H9 (cell line): ENCODE measurements around the gene TTN. TPM values are rescaled to one million over a fixed set of nuclear protein-coding genes. Genes with fewer than 3 reads are reported as not detected.

Experiments used
- DNase-seq: peaks from one replicate; pipeline ENCODE4 v3.0.0-alpha.2; 2017
- H2AFZ ChIP-seq: one replicate; pipeline ENCODE4 v1.6.1; 2013; ENCODE audit warnings: mild to moderate bottlenecking, low read length, control low read depth, moderate library complexity
- H2AK5ac ChIP-seq: 2 replicates; pipeline ENCODE4 v1.6.1; 2013; ENCODE audit warnings: low read length, control low read depth, mixed read lengths; ENCODE audit not compliant: insufficient read length
- H2BK120ac ChIP-seq: one replicate; pipeline ENCODE4 v1.6.1; 2013; ENCODE audit warnings: low read depth, mild to moderate bottlenecking, low read length, control low read depth, inconsistent platforms; ENCODE audit not compliant: poor library complexity, severe bottlenecking
- H2BK12ac ChIP-seq: 2 replicates; pipeline ENCODE4 v1.6.1; 2013; ENCODE audit warnings: low read length, control low read depth, mixed read lengths, low read depth; ENCODE audit not compliant: insufficient read length
- H2BK15ac ChIP-seq: 2 replicates; pipeline ENCODE4 v1.6.1; 2013; ENCODE audit warnings: low read depth, low read length, control low read depth
- H2BK20ac ChIP-seq: one replicate; pipeline ENCODE4 v1.6.1; 2013; ENCODE audit warnings: low read depth, mild to moderate bottlenecking, low read length, control low read depth, inconsistent platforms; ENCODE audit not compliant: poor library complexity, severe bottlenecking
- H2BK5ac ChIP-seq: 2 replicates; pipeline ENCODE4 v1.6.1; 2013; ENCODE audit warnings: low read length, control low read depth, mixed read lengths; ENCODE audit not compliant: insufficient read length
- H3K14ac ChIP-seq: 2 replicates; pipeline ENCODE4 v1.6.1; 2013; ENCODE audit warnings: low read length, control low read depth; ENCODE audit not compliant: insufficient read depth
- H3K18ac ChIP-seq: 2 replicates; pipeline ENCODE4 v1.6.1; 2013; ENCODE audit warnings: low read depth, mild to moderate bottlenecking, mixed read lengths, low read length, control low read depth; ENCODE audit not compliant: insufficient read length
- H3K23ac ChIP-seq: 2 replicates; pipeline ENCODE4 v1.6.1; 2013; ENCODE audit warnings: low read length, control low read depth, mixed read lengths, low read depth; ENCODE audit not compliant: insufficient read length
- H3K23me2 ChIP-seq: 2 replicates; pipeline ENCODE4 v1.6.1; 2013; ENCODE audit warnings: low read depth, mild to moderate bottlenecking, mixed read lengths, low read length, control low read depth; ENCODE audit not compliant: insufficient read length, poor library complexity, severe bottlenecking
- H3K27ac ChIP-seq: 2 replicates; pipeline ENCODE4 v1.5.1; 2013; ENCODE audit warnings: low read length, control low read depth, mixed read lengths, low read depth; ENCODE audit not compliant: insufficient read length
- H3K27me3 ChIP-seq: 2 replicates; pipeline ENCODE4 v1.6.1; 2013; ENCODE audit warnings: low read length, control low read depth, inconsistent platforms; ENCODE audit not compliant: insufficient read depth
- H3K4ac ChIP-seq: 2 replicates; pipeline ENCODE4 v1.6.1; 2013; ENCODE audit warnings: low read depth, mild to moderate bottlenecking, control low read depth, inconsistent platforms, low read length, moderate library complexity
- H3K4me1 ChIP-seq: 2 replicates; pipeline ENCODE4 v1.6.1; 2013; ENCODE audit warnings: low read length, control low read depth, inconsistent platforms; ENCODE audit not compliant: insufficient read depth
- H3K4me2 ChIP-seq: 2 replicates; pipeline ENCODE4 v1.6.1; 2013; ENCODE audit warnings: low read length, control low read depth, mixed read lengths; ENCODE audit not compliant: insufficient read length, insufficient read depth
- H3K56ac ChIP-seq: 2 replicates; pipeline ENCODE4 v1.6.1; 2013; ENCODE audit warnings: low read depth, mild to moderate bottlenecking, mixed read lengths, low read length, control low read depth; ENCODE audit not compliant: insufficient read length
- H3K79me1 ChIP-seq: 2 replicates; pipeline ENCODE4 v1.6.1; 2013; ENCODE audit warnings: low read depth, mild to moderate bottlenecking, moderate library complexity, low read length, control low read depth, inconsistent platforms; ENCODE audit not compliant: insufficient read depth, poor library complexity, severe bottlenecking
- H3K79me2 ChIP-seq: 2 replicates; pipeline ENCODE4 v1.6.1; 2013; ENCODE audit warnings: low read length, control low read depth, inconsistent platforms; ENCODE audit not compliant: insufficient read depth
- H3K9ac ChIP-seq: 2 replicates; pipeline ENCODE4 v1.6.1; 2013; ENCODE audit warnings: low read length, control low read depth, mixed read lengths; ENCODE audit not compliant: insufficient read length; ENCODE audit errors: extremely low read depth
- H3K9me3 ChIP-seq: one replicate; pipeline ENCODE4 v1.6.1; 2013; ENCODE audit warnings: low read depth, low read length, inconsistent platforms; ENCODE audit not compliant: control insufficient read depth
- H3T11ph ChIP-seq: one replicate; pipeline ENCODE4 v1.6.1; 2013; ENCODE audit warnings: mild to moderate bottlenecking, low read length, control low read depth, inconsistent platforms
- H4K20me1 ChIP-seq: one replicate; pipeline ENCODE4 v1.6.1; 2013; ENCODE audit not compliant: control insufficient read depth, insufficient read length, insufficient read depth
- H4K5ac ChIP-seq: 2 replicates; pipeline ENCODE4 v1.6.1; 2013; ENCODE audit warnings: low read depth, mild to moderate bottlenecking, mixed read lengths, low read length, control low read depth; ENCODE audit not compliant: insufficient read length
- H4K8ac ChIP-seq: replicated peaks from 2 replicates; pipeline ENCODE4 v1.6.1; 2013; ENCODE audit warnings: low read length, control low read depth, mixed read lengths, low read depth; ENCODE audit not compliant: insufficient read length
- H4K91ac ChIP-seq: 2 replicates; pipeline ENCODE4 v1.6.1; 2013; ENCODE audit warnings: low read depth, mild to moderate bottlenecking, moderate library complexity, mixed read lengths, low read length, control low read depth; ENCODE audit not compliant: insufficient read length
- H3K27ac Mint-ChIP-seq, 3 experiments: 2 replicates in 2 of 3; 3 replicates in 1 of 3; pipeline ENCODE4 v1.8.0; 2020 to 2021; ENCODE audit warnings: mixed read lengths in 3 of 3, mild to moderate bottlenecking in 1 of 3, moderate library complexity in 1 of 3
- H3K27me3 Mint-ChIP-seq: 2 replicates; pipeline ENCODE4 v1.8.0; 2021; ENCODE audit warnings: low read depth, mild to moderate bottlenecking, moderate library complexity, mixed read lengths
- H3K36me3 Mint-ChIP-seq, 3 experiments: 2 replicates in 2 of 3; 3 replicates in 1 of 3; pipeline ENCODE4 v1.8.0; 2020 to 2021; ENCODE audit warnings: low read depth in 3 of 3, mixed read lengths in 3 of 3; ENCODE audit not compliant: insufficient read depth in 1 of 3
- H3K4me1 Mint-ChIP-seq, 2 experiments: 2 replicates each; pipeline ENCODE4 v1.8.0; 2020; ENCODE audit warnings: mixed read lengths in 2 of 2
- H3K4me3 Mint-ChIP-seq, 2 experiments: 2 replicates in 1 of 2; 3 replicates in 1 of 2; pipeline ENCODE4 v1.8.0; 2020 to 2021; ENCODE audit warnings: mild to moderate bottlenecking in 2 of 2, mixed read lengths in 2 of 2, moderate library complexity in 1 of 2
- H3K9me3 Mint-ChIP-seq, 2 experiments: 2 replicates in 1 of 2; 3 replicates in 1 of 2; pipeline ENCODE4 v1.8.0; 2020; ENCODE audit warnings: mild to moderate bottlenecking in 2 of 2, mixed read lengths in 2 of 2, moderate library complexity in 1 of 2
- WGBS: extraction: QIAGEN DNeasy Blood & Tissue Kit; methylation state at CpG from one replicate; pipeline ENCODE4 v1.1.7; 2013; ENCODE audit warnings: missing lambda C conversion rate, low lambda C conversion rate, mixed read lengths; ENCODE audit not compliant: insufficient read length; ENCODE audit errors: extremely low coverage; 5-methylcytosine and 5-hydroxymethylcytosine counted together
- total RNA-seq: library from RNA; stranded (reverse); gene quantifications from 2 replicates; pipeline ENCODE4 v1.2.1, GENCODE V29; 2021
- TF ChIP-seq, protein P1 (sequence below): fragments of 200-600 bp; sonication (generic); conservative IDR thresholded peaks from 3 replicates; pipeline ENCODE4 v1.8.0; 2021; ENCODE audit warnings: antibody characterized with exemption, mild to moderate bottlenecking

TTN gene
- total RNA-seq, 1 experiment from 2014 or later: 0.70 TPM

DNA sequence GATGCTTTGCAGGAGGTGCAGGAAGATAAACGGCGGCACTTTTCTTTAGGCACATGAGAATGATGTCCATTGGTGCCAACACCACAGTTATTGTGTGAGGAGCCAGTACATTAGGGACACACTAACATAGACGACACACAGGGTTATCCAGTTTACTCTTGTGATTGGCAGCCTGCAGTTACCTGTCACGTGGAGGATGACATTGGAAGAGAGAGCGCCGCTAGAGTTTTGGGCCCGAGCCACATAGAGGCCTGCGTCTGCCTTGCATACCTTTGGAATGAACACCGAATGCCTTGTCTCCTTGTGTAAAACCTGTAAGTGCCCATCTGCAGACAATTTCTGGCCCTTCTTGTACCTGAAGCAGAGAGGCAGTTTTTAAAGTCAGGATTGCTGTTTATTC lies 26.9 kb upstream of the TTN start:
- DNase-seq: no peak
- Histone ChIP-seq H4K8ac (no peak overlapping the region), H2AK5ac (no peak overlapping the region), H3K4me2 (no peak overlapping the region), H4K91ac (no peak overlapping the region), H3K9me3 (no peaks in the 10 kb centered on the region), H3K79me2 (no peaks in the 10 kb centered on the region), H3K14ac (no peak overlapping the region), H3K27ac (no peak overlapping the region), H2BK12ac (no peak overlapping the region), H3K9ac (no peak overlapping the region), H4K20me1 (no peaks in the 10 kb centered on the region), H3K79me1 (no peaks in the 10 kb centered on the region), H3K23me2 (no peaks in the 10 kb centered on the region), H3K18ac (no peak overlapping the region), H2BK5ac (no peak overlapping the region), H3K4ac (no peak overlapping the region), H3K4me1 (no peaks in the 10 kb centered on the region; the same call in 1 of the 2 replicates), H2AFZ (no peak overlapping the region), H2BK120ac (no peak overlapping the region), H3K56ac (no peak overlapping the region), H3K23ac (no peak overlapping the region), H2BK15ac (no peak overlapping the region), H4K5ac (no peak overlapping the region), H3T11ph (no peak overlapping the region), H2BK20ac (no peak overlapping the region), H3K27me3 (no peaks in the 10 kb centered on the region)
- Mint-ChIP-seq H3K4me3 (no peak overlapping the region), H3K36me3 (no peaks in the 10 kb centered on the region), H3K4me1 (peaks cover 8 to 12% of the 10 kb centered on the region in 2 experiments), H3K27me3 (no peaks in the 10 kb centered on the region), H3K9me3 (no peaks in the 10 kb centered on the region), H3K27ac (no peak overlapping the region)
- WGBS: no CpG with 5 or more reads among the region's 9 CpGs
- TF ChIP-seq, protein P1, sequence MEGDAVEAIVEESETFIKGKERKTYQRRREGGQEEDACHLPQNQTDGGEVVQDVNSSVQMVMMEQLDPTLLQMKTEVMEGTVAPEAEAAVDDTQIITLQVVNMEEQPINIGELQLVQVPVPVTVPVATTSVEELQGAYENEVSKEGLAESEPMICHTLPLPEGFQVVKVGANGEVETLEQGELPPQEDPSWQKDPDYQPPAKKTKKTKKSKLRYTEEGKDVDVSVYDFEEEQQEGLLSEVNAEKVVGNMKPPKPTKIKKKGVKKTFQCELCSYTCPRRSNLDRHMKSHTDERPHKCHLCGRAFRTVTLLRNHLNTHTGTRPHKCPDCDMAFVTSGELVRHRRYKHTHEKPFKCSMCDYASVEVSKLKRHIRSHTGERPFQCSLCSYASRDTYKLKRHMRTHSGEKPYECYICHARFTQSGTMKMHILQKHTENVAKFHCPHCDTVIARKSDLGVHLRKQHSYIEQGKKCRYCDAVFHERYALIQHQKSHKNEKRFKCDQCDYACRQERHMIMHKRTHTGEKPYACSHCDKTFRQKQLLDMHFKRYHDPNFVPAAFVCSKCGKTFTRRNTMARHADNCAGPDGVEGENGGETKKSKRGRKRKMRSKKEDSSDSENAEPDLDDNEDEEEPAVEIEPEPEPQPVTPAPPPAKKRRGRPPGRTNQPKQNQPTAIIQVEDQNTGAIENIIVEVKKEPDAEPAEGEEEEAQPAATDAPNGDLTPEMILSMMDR: no peak
